ENCODE data around the gene ANAPC13. TPM values are rescaled to one million over a fixed set of nuclear protein-coding genes. Genes with fewer than 3 reads are reported as not detected.

ANAPC13 gene
- total RNA-seq, 1 experiment from 2014 or later = 68.8 TPM

GRCh38 chr3:134463676-134464063 lies 22.1 kb downstream of the ANAPC13 start:
- intact Hi-C loops (cut with micrococcal nuclease; ENCODE audit: unreplicated experiment) = no loop called here
- BruUV-seq (replicated peaks) = no TSS peak
- CTCF ChIA-PET = no interaction called here

GRCh38 chr3:134462331-134462941 lies 23.3 kb downstream of the ANAPC13 start:
- H3K9me3 ChIP-seq (ENCODE audit: control insufficient read depth, insufficient read depth, low read depth, low read length) = no peaks in the 10 kb centered on the region
- no peaks in the 10 kb centered on the region for H3K27me3 ChIP-seq (ENCODE audit: control insufficient read depth, insufficient read depth, low read length)
- DNase-seq (ENCODE audit: low read depth, low spot score) (no peak), ATAC-seq (no peak; the same call in 1 of the 2 replicates)
- H3K36me3 ChIP-seq (ENCODE audit: control insufficient read depth, insufficient read depth, low read length) = no peaks in the 10 kb centered on the region
- ChIA-PET CTCF (no interaction called here), POLR2A (no interaction called here)
- H3K4me1 ChIP-seq (ENCODE audit: control insufficient read depth, insufficient read depth, low read length) = no peaks in the 10 kb centered on the region
- in situ Hi-C loops (cut with HindIII; ENCODE audit: low pct_unique_long_range_greater_than_20kb, low sequenced_read_pairs) = no loop called here
- no peak overlapping the region for H3K4me3 ChIP-seq (ENCODE audit: low read depth in 2 of 2, low read length in 2 of 2)
- intact Hi-C loops (cut with micrococcal nuclease; ENCODE audit: unreplicated experiment) = no loop called here
- H3K27ac ChIP-seq (ENCODE audit: low read length) = no peak overlapping the region
- TF ChIP-seq REST (IDR thresholded peaks at IDR 0.05; ENCODE audit: insufficient read depth in 1 of 2, low read depth in 2 of 2, low read length in 1 of 2) (no peak), CTCF (IDR thresholded peaks at IDR 0.05) (no peak), SIN3A (IDR thresholded peaks at IDR 0.05; ENCODE audit: borderline replicate concordance, insufficient read depth, low read depth, low read length) (no peak), POLR2AphosphoS5 (IDR thresholded peaks at IDR 0.05; ENCODE audit: low read depth, low read length) (no peak), TCF7L2 (IDR thresholded peaks at IDR 0.05; ENCODE audit: low read depth, low read length) (no peak)
- BruUV-seq (replicated peaks) = no TSS peak

More at GRCh38 chr3:134463676-134464063, 22.1 kb downstream of the ANAPC13 start:
- TF ChIP-seq TCF7L2 (IDR thresholded peaks at IDR 0.05; ENCODE audit: low read depth, low read length) (no peak), SIN3A (IDR thresholded peaks at IDR 0.05; ENCODE audit: borderline replicate concordance, insufficient read depth, low read depth, low read length) (no peak), CTCF (IDR thresholded peaks at IDR 0.05) (no peak), POLR2AphosphoS5 (IDR thresholded peaks at IDR 0.05; ENCODE audit: low read depth, low read length) (no peak), REST (IDR thresholded peaks at IDR 0.05; ENCODE audit: insufficient read depth in 1 of 2, low read depth in 2 of 2, low read length in 1 of 2) (no peak)
- H3K9me3 ChIP-seq (ENCODE audit: control insufficient read depth, insufficient read depth, low read depth, low read length) = no peaks in the 10 kb centered on the region
- H3K27ac ChIP-seq (ENCODE audit: low read length) = no peak overlapping the region
- no peaks in the 10 kb centered on the region for H3K36me3 ChIP-seq (ENCODE audit: control insufficient read depth, insufficient read depth, low read length)
- no peaks in the 10 kb centered on the region for H3K4me1 ChIP-seq (ENCODE audit: control insufficient read depth, insufficient read depth, low read length)
- no peak for DNase-seq (ENCODE audit: low read depth, low spot score)
- H3K27me3 ChIP-seq (ENCODE audit: control insufficient read depth, insufficient read depth, low read length) = no peaks in the 10 kb centered on the region
- no peak overlapping the region for H3K4me3 ChIP-seq (ENCODE audit: low read depth in 2 of 2, low read length in 2 of 2)
- in situ Hi-C loops (cut with HindIII; ENCODE audit: low pct_unique_long_range_greater_than_20kb, low sequenced_read_pairs) = no loop called here
- POLR2A ChIA-PET = no interaction called here
- ATAC-seq = no peak
